NOMO-1 treated with dmso at 0.1 percent for 144 hours (cell line): ENCODE measurements around the gene RFFL.
A peak's percentile ranks its signal among the peaks of the same experiment; 100 is the strongest.
"Not testable (repeated sequence)": the region's sequence is repeated elsewhere in the genome, so short reads cannot be mapped to it uniquely, and the experiment has no call there.

ENCODE experiments used
- DNase-seq: peaks from one replicate; lab custom pipeline; 2025; ENCODE audit not compliant: unreplicated experiment; lab: John Stamatoyannopoulos, UW

The RFFL gene, protein sequence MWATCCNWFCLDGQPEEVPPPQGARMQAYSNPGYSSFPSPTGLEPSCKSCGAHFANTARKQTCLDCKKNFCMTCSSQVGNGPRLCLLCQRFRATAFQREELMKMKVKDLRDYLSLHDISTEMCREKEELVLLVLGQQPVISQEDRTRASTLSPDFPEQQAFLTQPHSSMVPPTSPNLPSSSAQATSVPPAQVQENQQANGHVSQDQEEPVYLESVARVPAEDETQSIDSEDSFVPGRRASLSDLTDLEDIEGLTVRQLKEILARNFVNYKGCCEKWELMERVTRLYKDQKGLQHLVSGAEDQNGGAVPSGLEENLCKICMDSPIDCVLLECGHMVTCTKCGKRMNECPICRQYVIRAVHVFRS

DNA sequence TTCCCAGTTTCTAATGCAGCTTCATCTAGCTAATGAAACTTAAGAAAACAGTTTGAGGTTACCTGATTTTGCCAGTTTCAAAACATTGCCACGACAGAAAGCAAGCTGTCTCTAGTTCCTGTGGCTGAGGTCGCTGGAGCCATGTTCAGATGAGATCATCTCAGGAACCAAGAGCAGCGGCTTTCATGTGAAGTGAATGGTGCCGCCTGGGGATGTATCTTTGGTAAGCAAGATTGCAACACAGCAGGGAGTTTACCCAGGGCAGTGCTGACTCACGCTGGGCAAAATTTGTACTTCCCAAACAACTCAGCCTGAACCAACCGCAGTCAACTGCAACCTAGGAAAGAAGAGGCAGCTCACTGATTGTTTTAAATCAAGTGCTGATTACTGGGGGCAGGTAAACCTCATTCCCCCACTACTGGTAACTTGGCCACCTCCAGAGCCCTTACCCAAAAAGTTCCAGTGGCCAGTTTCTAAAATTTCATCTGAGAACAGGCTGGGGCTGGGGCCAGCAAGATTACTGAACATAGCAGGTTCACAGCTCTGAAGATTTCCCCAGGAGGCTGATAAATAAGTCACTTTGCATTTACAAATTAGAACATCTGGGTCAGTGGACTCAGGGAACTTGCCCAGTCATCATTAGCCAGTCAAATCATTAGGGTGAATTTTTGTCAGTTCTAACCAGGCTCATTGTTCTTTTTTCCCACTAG is at the start of gene RFFL:
RFFL (minus strand) TSS at position 194 of the 710 bp plus-strand sequence. CDS start 37,154 bp downstream, outside the sequence.
- DNase-seq, result peak; percentile 90

DNA sequence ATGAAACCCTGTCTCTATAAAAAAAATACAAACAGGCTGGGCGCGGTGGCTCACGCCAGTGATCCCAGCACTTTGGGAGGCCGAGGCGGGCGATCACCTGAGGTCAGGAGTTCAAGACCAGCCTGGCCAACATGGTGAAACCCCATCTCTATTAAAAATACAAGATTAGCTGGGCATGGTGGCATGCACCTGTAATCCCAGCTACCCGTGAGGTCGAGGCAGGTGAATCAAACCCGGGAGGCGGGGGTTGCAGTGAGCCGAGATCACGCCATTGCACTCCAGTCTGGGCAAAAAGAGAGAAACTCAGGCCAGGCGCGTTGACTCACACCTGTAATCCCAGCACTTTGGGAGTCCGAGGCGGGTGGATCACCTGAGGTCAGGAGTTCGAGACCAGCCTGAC is 47.3 kb upstream of the RFFL start:
- not testable (repeated sequence) for DNase-seq

DNA sequence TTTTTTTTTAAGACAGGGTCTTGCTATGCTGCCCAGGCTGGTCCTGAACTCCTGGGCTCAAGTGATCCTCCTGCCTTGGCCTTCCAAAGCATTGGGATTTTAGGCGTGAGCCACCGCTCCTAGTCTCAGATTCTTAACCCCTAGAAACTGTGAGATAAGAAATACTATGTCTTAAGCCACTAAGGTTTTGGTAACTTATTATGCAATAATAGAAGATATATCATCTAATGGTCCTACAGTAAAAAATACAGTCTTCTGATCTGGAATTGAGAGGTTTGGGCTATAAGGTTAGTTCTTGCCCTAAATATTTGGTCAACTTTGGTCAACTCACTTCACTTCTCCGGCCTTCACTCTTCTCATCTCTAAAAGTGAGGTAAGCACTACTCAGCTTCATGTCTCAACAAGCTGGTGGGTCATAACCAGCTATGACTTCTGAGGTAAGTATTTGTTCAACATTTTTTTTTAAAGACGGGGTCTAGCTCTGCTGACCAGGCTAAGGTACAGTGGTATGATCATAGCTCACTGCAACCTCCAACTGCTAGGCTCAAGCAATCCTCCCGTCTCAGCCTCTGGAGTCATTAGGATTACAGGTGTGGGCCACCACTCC is 41.4 kb upstream of the RFFL start:
- DNase-seq, result no peak

DNA sequence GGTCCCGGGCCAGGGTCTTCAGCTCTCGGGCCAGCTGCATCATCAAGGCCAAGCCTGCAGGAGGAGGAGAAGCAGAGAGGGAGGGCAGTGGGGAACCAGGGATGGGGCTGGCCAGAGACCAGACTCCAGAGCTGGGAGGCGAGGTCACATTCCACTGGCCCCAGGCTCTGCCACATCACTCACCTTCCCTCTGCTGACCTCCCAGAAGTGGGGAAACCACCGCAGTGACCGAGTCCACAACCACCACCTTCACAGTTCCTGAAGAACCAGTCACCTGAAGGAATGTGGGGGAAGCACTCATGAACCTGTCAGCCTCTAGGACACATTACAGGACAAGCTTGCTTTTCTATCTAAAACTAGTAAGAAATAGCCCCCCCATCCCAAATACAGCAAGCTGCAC is 39.8 kb upstream of the RFFL start:
- DNase-seq, result no peak

DNA sequence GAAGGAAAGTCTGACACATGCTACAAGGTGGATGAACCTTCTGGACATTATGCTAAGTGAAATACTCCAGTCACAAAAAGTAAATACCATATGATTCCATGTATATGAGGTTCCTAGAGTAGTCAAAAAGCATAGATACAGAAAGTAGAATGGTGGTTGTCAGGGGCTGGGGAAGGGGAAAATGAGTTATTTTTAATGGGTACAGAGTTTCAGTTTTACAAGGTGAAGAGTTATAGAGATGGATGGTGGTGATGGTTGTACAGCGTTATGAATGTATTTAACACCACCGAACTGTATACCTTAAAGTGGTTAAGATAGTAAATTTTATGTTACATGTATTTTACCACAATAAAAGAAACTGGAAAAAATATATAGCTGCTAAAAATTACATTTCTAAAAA is 38.2 kb upstream of the RFFL start:
- no peak for DNase-seq

DNA sequence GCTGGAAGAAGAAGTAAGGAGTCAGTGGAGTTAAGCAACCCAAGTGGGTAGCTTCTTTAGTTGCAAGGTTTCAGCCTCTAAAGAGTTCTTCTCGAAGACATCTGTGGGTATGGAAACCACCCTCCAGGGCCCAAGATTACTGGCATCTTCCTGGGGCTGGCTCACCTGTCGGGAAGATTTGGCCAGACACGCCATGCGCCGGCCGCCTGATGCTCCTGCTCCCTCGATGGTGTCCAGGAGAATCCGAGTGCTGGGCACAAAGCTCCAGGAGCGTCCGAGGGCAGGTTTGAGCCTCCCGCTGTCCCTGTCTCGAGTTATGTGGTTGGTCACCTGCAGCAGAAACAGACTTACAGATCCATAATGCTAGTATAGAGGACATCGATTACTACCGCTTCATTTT is 37.5 kb upstream of the RFFL start:
- no peak for DNase-seq

DNA sequence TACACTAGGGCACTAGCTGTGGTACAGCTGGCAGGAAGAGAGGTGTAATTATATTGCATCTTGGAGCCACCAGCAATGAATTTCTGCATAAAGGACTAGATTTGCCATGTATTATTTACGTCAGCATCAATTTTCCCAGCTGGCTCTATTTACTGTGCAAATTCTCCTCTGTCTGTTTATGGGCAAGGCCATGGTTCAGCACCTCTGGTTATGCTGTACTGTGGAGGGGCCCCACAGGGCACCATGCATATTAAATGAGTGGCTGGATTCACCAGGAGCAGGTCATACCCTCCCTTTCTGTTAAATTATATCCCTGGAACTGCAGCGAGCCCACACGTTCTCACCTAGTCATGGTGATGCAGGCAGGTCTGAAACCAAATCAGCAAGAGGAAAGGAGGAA is 36.4 kb upstream of the RFFL start:
- DNase-seq, result no peak

DNA sequence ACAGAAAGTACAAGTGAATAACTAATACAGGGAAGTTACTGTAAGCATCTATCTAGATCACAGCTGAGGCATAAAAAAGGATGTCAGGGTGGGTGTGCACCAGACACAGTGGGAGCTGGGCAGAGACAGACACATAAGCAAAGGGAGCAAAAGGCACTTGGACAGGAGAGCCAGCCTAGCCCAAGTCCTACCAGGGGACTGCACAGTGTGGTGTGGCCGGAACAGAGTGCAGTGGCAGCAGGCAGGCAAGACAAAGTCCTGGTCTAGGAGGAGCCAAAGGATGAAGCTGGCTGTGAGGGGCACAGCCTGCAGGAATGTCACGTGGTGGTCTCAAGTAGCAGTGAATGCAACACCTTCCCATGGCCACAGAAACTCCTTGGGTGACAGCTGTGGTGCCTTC is 34.3 kb upstream of the RFFL start:
- no peak for DNase-seq

DNA sequence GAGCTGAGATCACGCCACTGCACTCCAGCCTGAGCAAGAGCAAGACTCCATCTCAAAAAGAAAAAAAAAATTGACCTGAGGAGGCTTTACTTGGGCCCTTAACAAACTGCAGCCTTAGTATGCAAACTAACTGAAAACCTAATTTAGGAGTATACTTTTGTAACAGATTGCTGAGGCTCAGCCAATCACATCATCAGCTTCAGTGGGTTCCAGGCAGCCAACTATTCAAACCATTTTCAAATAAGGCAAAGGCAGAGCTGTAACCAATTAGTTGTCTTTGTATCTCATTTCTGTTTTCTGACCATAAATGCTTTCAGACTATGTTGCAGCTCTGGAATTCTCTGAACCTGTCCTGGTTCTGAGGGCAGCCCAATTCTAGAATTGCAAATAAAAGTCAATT is 32.2 kb upstream of the RFFL start:
- DNase-seq, result no peak

DNA sequence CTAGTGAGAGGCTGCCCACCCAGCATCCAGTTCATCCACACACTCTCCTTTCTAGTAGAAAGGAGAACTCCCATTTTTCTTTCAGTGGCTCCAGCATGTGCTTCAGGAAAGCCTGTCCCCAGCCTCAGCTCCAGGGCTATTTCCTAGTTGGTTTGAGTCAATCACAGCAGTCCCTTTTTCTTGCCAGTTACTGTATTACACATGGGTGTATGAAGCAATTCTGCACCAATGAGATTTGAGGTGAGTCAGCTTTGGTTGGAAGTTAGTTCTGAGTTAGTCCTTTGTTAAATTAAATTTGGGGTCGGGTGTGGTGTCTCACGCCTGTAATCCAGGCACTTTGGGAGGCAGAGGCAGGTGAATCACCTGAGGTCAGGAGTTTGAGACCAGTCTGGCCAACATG is 31.4 kb upstream of the RFFL start:
- no peak for DNase-seq

DNA sequence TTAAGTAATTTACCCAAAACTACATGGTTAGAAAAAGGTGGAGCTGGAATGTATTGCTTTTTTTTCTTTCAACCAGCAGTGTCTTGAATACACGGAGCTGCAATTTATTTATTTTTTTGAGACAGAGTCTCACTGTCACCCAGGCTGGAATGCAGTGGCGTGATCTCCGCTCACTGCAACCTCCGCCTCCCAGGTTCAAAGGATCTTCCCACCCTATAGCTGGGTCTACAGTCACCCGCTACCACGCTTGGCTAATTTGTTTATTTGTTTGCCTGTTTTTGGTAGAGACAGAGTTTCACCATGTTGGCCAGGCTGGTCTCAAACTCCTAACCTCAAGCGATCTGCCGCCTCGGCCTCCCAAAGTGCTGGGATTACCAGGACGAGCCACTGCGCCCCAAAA is 27.2 kb upstream of the RFFL start:
- not testable (repeated sequence) for DNase-seq

DNA sequence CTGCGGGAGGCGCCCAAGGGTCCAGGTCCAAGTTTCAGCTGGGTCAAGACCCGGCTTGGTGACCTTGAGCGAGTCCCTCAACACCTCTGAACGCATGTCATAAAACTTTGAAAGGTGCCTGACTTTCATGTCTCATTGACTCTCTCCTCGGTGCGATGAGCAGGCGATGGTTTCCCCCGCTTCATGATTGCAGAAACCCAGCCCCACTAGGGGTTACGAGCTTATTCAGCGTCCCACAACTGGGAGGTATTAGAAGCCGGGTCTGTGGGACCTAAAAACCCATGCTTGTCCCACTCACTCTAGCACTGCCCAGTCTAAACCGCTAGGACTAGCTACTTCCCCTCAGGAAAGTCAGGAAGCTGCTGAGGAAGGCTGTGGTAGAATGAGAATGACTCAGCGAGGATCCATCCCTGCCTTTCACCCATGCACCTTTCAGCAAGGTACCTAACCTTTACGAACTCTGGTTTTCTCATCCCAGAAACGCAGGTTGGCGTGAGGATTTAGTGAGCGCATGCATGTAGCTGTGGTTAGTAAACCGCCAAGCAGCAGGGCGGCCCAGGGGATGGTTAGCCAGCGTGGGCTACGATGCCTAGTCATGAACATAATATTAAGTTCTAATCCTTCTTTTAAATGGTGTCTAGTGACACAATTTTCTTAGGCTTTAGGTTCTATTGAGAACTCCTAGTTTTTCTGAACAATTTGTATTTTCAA is 26.2 kb upstream of the RFFL start:
- DNase-seq, result no peak

DNA sequence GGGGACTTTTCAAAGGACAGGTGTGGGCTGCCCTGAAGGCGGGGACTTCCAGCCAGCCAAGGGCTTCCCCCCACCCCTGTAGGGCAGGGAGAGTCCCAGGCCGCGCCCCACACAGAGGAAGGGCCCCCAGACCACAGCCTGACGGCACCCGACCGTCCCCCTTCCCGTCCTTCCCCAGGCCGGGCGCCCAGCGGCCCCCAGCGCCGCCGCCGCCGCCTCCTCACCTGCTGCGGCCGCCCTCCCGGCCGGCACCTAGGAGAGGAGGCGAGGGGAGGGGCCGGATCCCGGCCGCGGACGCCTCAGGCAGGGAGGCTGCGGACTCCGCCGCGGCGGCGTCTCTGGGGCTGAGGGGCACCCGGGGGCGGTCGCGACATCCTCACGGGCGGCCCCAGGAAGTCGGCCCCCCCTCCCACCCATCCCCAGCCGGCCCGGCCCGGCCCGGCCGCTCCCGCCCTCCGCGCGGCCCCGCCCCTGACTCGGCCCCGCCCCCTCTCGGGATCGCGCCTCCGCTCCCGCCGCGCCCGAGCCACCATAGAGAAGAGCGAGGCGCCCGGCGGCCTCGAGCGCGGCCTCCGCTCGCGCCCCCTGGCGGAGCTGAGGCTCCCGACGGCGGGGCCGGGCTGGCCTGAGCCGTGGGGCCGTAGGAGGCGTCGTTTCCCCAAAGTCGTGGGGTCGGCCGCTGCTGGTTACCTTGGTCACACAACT is 25.5 kb upstream of the RFFL start:
- peak; percentile 71 for DNase-seq

DNA sequence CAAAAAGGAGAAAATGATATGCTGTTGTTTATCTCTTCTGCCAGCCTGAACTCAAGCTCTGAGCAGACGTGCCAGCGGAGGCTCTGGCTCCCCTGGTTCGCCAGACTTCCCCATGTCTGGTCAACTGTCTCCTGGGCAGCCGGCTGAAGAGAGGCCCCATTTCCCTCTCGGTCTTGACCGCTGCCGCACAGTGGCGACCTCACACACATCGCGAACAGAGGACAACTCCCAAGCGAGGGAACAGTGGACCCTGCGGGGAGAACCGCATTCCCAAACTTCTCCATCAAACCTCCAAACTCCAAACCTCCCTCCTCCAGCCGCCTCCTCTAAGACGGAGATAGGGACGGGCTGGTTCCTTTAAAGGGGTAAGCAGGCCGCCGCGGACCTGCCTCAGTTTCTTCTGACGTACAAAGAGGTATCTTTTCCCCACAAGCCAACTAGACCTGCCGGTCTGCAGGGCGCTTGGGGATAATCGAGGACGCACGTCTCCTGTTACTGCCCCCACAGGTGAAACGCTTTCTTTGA is 24.9 kb upstream of the RFFL start:
- peak; percentile 33 for DNase-seq

DNA sequence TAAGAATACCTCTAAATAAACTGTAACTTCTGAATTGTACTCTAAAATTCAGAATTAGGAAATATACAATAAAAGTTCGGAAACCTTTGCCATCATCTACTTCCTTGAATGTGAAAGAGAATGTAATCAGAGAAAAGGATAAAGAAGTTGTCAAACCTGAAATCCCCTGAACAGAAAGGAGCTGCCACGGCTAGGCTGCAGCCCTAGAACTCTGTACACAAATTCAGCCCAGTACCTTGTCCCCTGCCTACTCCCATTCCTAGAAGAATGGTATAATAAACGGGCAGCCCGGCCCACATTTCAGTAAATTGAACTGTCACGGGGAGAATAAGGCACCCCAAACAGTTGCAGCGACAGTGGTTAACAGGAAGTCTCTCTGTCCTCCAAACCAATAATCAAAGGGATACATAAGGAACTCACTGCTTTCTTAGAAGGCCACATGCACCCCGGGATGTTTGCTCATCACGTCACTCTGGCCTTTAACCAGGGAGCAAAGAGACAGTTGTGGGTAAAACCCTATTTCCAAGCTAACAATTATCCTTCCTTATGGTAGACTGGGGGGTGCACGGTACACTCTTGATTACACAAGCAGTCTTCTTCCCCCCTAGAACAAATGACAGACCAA is 24.3 kb upstream of the RFFL start:
- DNase-seq, result no peak

DNA sequence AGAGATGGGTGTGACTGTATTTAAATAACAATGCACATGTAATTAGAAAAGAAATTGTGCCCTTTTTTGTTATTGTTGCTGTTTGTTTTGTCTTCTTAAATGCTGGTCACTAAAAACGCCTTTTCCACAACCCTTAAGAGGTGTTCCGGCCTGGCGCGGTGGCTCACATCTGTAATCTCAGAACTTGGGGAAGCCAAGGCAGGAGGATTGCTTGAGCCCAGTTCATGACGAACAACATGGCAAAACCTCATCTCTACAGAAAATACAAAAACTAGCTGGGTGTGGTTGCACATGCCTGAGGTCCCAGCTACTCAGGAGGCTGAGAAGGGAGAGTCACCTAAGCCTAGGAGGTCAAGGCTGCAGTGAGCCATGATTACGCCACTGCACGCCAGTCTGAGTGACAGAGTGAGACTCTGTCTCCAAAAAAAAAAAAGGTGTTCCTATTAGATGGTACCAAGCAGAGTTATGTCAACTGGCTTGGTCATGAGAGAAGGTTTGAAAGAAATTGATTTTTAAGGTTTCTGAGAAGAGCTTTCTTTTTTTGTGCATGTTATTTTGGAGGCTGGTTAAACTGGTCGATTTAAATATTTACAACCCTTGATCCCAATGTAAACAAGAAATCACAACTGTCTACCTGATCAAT is 23.5 kb upstream of the RFFL start:
- DNase-seq, result no peak

DNA sequence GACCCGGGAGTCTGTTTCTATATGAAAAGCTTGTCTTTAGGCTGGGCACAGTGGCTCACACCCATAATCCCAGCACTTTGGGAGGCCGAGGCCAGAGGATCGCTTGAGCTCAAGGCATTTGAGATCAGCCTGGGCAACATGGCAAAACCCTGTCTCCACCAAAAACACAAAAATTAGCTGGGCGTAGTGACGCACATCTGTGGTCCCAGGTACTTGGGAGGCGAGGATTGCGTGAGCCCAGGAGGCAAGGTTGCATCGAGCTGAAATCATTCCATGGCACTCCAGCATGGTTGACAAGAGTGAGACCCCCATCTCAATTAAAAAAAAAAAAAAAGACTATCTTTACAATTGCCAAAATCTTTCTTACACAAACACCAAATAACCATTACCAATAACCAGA is 22.7 kb upstream of the RFFL start:
- DNase-seq, result no peak

DNA sequence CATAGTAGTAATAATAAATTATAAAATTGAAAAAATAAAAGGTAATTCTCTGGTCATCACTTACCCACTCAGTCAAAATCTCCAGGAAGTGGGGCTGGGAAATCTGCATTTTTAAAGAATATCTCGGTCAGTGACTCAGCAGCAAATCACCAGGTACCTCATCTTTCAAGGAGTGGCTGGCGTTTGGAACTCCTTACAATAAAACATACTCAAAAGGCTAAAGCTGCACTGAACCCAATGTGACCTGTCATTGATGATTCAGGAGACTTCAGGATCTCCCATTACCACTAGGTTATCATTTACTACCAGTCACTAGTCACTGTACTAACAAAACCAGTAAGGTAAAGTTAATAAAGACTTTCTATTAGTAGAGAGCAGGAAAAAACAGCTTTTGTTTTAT is 21.5 kb upstream of the RFFL start:
- DNase-seq, result no peak

DNA sequence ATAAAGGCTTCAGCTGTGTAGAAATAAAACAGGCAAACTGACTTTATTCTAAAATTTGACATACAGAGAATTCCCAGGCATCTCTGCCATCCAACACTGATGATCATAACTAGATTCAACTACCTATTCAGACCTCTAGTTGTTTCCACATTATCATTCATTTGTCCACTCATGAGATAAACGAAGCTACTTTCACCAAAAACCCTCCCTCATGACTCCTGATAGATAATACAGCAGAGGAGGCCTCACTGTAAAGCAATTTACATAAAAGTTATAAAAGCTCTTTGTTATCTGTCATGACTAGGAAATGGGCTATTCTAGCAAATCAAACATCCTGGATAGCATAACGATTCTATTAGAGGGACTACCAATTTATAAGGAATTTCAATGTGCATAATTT is 19.6 kb upstream of the RFFL start:
- no peak for DNase-seq
